D721Med (cell line): ENCODE measurements around the gene NHSL1.

Experiments used
- DNase-seq: peaks from one replicate; pipeline ENCODE4 v3.0.0; 2011; ENCODE audit warnings: low spot score; ENCODE audit not compliant: insufficient read length
- FAIRE-seq: peaks from 2 replicates; lab custom pipeline; 2011; peaks lifted over from hg19 to GRCh38; lab: Jason Lieb, UNC
- CTCF ChIP-seq: IDR thresholded peaks from 2 replicates; pipeline ENCODE4 v1.5.1; 2012; ENCODE audit warnings: mild to moderate bottlenecking, control low read depth; ENCODE audit not compliant: insufficient read depth; ENCODE audit errors: missing control alignments

Gene NHSL1

GRCh38 chr6:138451043-138451442, 48.3 kb downstream of the NHSL1 start:
- FAIRE-seq = no peak
- TF ChIP-seq CTCF = no peak
- no peak for DNase-seq

- DNase-seq = no peak
- FAIRE-seq = no peak
- no peak for TF ChIP-seq CTCF
These were observed 48.8 kb downstream of the NHSL1 start for GRCh38 chr6:138450445-138450844.

- FAIRE-seq (no peak), DNase-seq (no peak)
- no peak for TF ChIP-seq CTCF
These were observed 52.5 kb downstream of the NHSL1 start for GRCh38 chr6:138446821-138447220.

- FAIRE-seq (no peak), DNase-seq (no peak)
- no peak for TF ChIP-seq CTCF
These were observed 55.3 kb downstream of the NHSL1 start for GRCh38 chr6:138443979-138444378.

GRCh38 chr6:138442663-138443062, 56.6 kb downstream of the NHSL1 start:
- TF ChIP-seq CTCF = no peak
- DNase-seq = no peak

GRCh38 chr6:138441965-138442364, 57.3 kb downstream of the NHSL1 start:
- DNase-seq (no peak), FAIRE-seq (no peak)
- TF ChIP-seq CTCF = no peak

More at GRCh38 chr6:138442663-138443062, 56.6 kb downstream of the NHSL1 start:
- no peak for FAIRE-seq

- no peak for FAIRE-seq
These were observed 58.4 kb downstream of the NHSL1 start for GRCh38 chr6:138440758-138441357.

More at GRCh38 chr6:138440758-138441357, 58.4 kb downstream of the NHSL1 start:
- no peak for TF ChIP-seq CTCF
- DNase-seq = no peak
